Choroid plexus epithelial cell (primary cell): ENCODE data around the gene DENND6B.
A peak's percentile ranks its signal among the peaks of the same experiment; 100 is the strongest.

Source experiments
- DNase-seq: peaks from one replicate; pipeline ENCODE4 v3.0.0-alpha.2; 2010; ENCODE audit warnings: low read depth
- H3K4me3 ChIP-seq: 2 replicates; pipeline ENCODE4 v1.5.1; 2011; ENCODE audit warnings: low read depth, mild to moderate bottlenecking, control low read depth, low read length, moderate library complexity
- TF ChIP-seq, protein P1 (sequence below): conservative IDR thresholded peaks from 2 replicates; pipeline ENCODE4 v1.5.1; 2011; ENCODE audit warnings: low read depth, mild to moderate bottlenecking, control low read depth, inconsistent platforms, low read length, moderate library complexity

The DENND6B gene

GRCh38 chr22:50304528-50305392 lies 22.1 kb downstream of the DENND6B start:
- TF ChIP-seq, protein P1, sequence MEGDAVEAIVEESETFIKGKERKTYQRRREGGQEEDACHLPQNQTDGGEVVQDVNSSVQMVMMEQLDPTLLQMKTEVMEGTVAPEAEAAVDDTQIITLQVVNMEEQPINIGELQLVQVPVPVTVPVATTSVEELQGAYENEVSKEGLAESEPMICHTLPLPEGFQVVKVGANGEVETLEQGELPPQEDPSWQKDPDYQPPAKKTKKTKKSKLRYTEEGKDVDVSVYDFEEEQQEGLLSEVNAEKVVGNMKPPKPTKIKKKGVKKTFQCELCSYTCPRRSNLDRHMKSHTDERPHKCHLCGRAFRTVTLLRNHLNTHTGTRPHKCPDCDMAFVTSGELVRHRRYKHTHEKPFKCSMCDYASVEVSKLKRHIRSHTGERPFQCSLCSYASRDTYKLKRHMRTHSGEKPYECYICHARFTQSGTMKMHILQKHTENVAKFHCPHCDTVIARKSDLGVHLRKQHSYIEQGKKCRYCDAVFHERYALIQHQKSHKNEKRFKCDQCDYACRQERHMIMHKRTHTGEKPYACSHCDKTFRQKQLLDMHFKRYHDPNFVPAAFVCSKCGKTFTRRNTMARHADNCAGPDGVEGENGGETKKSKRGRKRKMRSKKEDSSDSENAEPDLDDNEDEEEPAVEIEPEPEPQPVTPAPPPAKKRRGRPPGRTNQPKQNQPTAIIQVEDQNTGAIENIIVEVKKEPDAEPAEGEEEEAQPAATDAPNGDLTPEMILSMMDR: no peak
- no peak for DNase-seq
- H3K4me3 ChIP-seq: peak overlapping the region; percentile 81

DNA sequence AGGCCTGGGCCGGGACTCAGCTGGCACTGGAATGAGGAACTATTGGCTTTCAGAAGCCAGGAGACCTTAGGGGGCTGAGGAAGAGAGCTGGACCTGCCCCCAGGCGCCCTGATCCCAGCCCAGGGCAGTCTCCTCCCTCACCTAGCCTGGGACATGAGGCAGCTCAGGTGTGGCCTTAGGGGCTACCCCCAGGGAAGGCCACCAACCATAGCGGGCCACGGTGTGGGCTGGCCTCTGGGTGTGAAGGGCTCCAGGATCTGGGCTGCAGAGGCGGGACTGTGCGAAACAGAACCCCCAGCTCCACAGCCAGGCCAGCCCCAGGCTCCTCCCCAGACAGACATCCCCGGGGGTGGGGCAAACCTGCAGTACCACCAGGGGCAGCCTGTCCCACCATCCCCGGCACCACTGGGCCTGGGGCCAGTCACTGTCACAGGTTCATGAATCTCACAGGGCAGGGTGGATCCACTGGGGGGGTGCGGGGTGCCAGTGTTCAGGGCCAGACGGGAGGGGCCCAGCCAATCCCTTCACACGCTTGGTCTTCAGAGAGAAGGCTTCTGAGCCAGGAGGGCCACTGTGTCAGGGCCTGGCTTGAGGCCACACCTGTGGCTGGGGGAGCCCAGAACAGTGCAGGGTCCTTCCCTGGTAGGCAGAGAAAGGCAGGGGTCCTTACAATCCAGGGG lies 22.8 kb downstream of the DENND6B start:
- H3K4me3 ChIP-seq: peak overlapping the region; percentile 16
- TF ChIP-seq, protein P1: no peak
- DNase-seq: no peak

DNA sequence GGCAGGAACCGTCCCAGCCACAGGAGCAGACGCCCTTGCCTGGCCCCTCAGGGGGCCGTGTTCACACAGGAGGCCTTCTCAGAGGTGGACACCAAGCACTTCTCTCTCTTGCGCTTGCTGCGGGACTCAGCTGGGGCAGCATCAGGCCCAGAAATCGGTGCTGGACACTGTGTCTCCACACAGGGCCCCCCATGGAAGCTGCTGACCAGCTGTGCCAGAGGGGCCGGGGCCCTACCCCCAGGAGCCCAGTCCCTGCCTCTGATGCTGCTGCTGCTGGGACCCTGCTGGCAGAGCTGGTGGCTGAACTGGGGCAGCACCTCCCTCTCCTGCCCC lies 23.3 kb downstream of the DENND6B start:
- H3K4me3 ChIP-seq: no peak overlapping the region
- TF ChIP-seq, protein P1: no peak
- no peak for DNase-seq

GRCh38 chr22:50302564-50302963 lies 24.2 kb downstream of the DENND6B start:
- TF ChIP-seq, protein P1: no peak
- H3K4me3 ChIP-seq: no peak overlapping the region
- DNase-seq: no peak

- DNase-seq: no peak
- TF ChIP-seq, protein P1: no peak
- H3K4me3 ChIP-seq: no peak overlapping the region
Measured at GRCh38 chr22:50302041-50302541, 24.7 kb downstream of the DENND6B start.

- no peak overlapping the region for H3K4me3 ChIP-seq
- TF ChIP-seq, protein P1: no peak
- no peak for DNase-seq
Measured at GRCh38 chr22:50301581-50301991, 25.2 kb downstream of the DENND6B start.
